Thyroid gland (tissue), 4 donors: ENCODE results near the gene SYNPO.

Experiments
- CTCF ChIP-seq, 6 experiments: fragments of 200-600 bp in 3 of 6; fragments of 450-650 bp in 3 of 6; sonication (generic) in 3 of 6; IDR thresholded peaks; one replicate each; pipeline ENCODE4 v1.5.1; 2016 to 2019; ENCODE audit warnings: antibody characterized with exemption in 6 of 6, mild to moderate bottlenecking in 2 of 6, inconsistent platforms in 1 of 6, moderate library complexity in 1 of 6
- POLR2A ChIP-seq, 2 donors: fragments of 450-650 bp; IDR thresholded peaks; one replicate each; pipeline ENCODE4 v1.6.1; 2017; ENCODE audit warnings: antibody characterized with exemption in 2 of 2, mild to moderate bottlenecking in 2 of 2, moderate library complexity in 1 of 2

- TF ChIP-seq CTCF (IDR thresholded peaks at IDR 0.05) = no peak
- TF ChIP-seq POLR2A (IDR thresholded peaks at IDR 0.05) = no peak
These were observed 54.2 kb downstream of the SYNPO start for GRCh38 chr5:150694612-150695011.
